GM12872 (cell line): Measurements from ENCODE around the gene LRRC61.

Source experiments
- TF ChIP-seq, protein P1 (sequence below): IDR thresholded peaks from 3 replicates; pipeline ENCODE4 v1.5.1; 2011; ENCODE audit warnings: low read depth, mild to moderate bottlenecking, low read length, moderate library complexity; ENCODE audit not compliant: insufficient read depth

Gene LRRC61

DNA sequence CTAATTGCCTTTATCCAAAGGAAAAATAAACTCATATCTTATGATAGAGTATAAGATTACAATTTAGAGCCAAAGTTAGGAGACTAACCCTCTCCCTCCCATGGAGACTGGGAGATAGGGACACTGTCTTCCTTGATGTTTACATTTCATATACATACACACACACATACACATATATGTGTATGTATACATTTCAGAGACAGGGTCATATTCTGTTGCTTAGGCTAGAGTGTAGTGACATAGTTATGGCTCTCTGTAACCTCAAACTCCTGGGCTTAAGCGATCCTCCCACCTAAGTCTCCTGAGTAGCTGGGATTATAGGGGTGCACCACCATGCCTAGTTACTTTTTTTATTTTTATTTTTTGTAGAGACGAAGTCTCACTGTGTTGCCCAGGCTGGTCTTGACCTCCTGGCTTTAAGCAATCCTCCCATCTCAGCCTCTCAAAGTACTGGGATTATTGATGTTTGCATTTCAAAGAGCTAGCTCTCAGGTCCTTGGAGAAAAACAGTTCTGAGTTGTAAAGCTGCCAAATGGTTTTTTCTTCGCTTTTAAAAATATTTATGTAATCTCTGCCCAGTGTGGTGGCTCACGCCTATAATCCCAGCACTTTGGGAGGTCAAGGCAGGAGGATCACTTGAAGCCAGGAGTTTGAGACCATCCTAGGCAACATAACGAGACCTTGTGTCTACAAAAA is 37.4 kb downstream of the LRRC61 start:
- TF ChIP-seq, protein P1, sequence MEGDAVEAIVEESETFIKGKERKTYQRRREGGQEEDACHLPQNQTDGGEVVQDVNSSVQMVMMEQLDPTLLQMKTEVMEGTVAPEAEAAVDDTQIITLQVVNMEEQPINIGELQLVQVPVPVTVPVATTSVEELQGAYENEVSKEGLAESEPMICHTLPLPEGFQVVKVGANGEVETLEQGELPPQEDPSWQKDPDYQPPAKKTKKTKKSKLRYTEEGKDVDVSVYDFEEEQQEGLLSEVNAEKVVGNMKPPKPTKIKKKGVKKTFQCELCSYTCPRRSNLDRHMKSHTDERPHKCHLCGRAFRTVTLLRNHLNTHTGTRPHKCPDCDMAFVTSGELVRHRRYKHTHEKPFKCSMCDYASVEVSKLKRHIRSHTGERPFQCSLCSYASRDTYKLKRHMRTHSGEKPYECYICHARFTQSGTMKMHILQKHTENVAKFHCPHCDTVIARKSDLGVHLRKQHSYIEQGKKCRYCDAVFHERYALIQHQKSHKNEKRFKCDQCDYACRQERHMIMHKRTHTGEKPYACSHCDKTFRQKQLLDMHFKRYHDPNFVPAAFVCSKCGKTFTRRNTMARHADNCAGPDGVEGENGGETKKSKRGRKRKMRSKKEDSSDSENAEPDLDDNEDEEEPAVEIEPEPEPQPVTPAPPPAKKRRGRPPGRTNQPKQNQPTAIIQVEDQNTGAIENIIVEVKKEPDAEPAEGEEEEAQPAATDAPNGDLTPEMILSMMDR: no peak

DNA sequence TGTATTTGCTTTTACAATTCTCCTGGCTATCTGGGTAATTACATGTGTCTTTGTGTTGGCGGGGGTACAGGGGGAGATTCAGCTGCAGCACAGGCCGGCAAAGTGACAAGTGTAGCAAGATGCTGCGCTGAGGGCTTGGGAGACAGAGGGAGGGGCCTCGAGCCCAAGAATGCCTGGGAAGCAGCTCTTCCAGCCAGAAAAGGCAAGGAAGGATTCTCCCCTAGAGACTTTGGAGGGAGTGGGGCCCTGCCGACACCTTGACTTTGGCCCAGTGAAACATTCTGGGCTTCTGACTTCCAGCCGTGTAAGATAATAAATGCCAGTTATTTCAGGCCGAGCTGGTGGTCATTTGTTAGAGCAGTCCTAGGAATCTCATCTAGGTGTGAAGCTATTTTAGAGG is 38.2 kb downstream of the LRRC61 start:
- TF ChIP-seq, protein P1: no peak

DNA sequence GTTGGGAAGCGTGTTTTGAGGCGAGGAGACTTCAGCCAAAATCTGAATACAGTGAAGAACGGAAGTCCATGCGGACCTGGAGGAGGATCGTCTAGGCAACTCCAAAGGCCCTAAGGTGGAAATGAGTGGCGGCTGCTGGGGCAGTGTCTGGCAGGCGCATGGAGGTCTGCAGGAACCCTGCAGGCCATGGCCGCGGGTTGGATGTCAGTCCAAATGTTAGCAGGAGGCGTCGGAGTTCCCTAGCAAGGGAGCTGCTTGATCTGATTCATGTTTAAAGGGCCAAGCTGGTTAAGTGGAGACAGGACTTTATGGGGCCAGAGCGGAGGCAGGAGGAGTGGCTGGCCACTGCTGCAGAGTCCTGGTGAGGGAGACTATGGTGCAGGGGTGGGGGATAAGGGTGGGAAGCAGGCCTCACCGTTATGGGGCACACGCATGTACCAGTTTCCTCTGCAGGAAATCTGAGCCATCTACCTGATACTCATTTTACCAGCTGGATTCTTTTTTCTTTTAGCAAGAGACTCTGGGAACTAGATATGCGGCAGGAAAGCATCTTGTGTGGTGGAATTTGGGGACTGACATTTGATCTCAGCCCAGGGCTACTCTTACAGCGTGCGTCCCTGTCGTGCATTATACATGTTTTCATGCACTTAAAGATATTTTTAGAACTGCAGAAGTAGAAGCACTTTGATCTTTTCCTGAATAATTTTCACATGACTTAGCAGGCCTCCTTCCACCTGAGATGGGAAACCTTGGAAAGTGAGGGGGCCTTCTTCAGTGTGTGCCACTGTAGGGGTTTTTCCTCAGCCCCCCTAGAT is 38.9 kb downstream of the LRRC61 start:
- TF ChIP-seq, protein P1: no peak

DNA sequence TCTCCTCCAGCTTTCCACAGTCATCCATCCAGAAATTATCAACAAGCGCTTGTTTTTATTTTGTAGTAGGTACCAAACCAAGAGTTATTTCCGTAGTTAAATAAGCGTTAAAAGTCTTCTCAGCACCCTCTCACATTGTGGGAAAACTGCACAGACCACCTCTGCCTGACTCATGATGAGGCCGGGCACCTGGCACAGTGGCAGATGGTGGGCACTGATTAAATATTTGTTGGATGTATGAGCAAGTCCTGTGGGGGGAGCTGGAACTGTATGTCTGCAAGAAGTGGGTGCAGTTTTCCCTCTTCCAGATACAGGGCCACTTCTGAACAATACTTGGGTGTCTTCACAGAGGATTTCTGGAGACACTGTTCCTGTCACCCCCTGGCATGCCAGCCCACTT is 40.2 kb downstream of the LRRC61 start:
- TF ChIP-seq, protein P1: no peak

DNA sequence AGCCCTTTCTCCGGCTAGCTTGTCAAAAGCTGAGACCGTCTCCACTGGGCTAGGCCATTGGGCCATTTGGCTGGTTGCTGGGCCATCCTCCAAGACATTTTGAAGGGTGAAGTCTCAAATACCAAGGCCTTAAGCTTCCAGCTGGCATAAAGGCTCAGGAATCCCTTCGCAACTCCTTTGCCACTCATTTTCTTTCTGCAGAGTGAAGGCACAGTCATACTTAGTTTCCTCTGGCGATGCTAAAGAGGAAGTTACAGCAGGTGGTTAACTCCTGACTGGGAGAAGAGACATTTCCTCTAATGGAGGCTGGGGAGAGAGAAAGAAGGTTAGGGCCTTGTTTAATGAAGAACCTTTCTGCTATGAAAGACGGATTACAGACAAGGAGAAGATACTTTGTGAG is 40.7 kb downstream of the LRRC61 start:
- TF ChIP-seq, protein P1: no peak

DNA sequence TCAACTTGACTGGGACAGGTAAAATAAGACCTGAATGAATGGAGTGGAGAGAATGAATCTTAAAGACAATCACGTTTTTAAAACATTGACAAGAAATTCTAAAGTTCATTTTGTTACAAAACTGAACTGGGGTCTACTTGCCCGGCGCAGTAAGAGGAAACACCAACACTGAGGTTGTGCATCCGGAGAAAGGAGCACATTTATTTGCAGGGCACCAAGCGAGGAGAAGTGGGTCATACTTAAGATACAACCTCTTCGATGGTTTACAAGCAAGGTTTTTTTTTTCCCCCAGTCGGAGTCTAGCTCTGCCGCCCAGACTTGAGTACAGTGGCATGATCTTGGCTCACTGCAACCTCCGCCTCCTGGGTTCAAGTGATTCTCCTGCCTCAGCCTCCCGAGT is 42.0 kb downstream of the LRRC61 start:
- TF ChIP-seq, protein P1: no peak

DNA sequence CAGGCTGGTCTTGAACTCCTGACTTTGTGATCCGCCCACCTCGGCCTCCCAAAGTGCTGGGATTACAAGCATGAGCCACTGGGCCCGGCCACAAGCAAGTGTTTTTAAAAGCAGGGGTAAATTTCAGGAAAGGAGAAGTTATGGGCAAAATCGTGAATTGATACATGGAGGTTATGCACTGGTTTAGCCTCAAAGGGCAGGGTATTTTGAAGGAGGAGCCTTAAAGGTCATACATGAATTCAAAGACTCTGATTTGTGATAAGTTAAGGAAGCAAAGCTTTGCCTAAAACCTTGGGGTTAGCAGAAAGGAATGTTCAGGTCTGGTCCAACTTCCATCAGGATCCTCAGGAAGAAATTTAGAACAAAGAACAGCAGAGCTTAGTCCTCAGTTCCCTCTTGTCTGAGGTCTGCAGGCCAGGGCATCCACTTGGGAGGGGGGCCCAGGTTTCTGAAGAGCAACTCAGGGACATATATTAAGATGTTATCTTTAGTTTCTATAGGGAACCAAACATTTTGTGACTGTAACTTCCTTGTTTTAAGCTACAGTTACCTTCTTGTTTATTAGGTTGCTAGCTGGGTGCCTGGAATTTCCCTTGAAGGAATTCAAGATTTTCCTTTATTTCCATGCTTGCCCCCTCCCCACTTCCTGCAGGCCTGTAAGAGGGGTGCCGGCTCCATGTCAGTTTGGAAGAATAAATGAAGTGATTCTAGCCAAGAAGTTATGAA is 42.7 kb downstream of the LRRC61 start:
- TF ChIP-seq, protein P1: no peak
